ENCODE data around the gene POLR2I.

- TF ChIP-seq EZH2 (IDR thresholded peaks at IDR 0.05; ENCODE audit: borderline replicate concordance, insufficient read depth, low read depth, low read length, poor library complexity, severe bottlenecking): no peak
- TF ChIP-seq, protein P1, sequence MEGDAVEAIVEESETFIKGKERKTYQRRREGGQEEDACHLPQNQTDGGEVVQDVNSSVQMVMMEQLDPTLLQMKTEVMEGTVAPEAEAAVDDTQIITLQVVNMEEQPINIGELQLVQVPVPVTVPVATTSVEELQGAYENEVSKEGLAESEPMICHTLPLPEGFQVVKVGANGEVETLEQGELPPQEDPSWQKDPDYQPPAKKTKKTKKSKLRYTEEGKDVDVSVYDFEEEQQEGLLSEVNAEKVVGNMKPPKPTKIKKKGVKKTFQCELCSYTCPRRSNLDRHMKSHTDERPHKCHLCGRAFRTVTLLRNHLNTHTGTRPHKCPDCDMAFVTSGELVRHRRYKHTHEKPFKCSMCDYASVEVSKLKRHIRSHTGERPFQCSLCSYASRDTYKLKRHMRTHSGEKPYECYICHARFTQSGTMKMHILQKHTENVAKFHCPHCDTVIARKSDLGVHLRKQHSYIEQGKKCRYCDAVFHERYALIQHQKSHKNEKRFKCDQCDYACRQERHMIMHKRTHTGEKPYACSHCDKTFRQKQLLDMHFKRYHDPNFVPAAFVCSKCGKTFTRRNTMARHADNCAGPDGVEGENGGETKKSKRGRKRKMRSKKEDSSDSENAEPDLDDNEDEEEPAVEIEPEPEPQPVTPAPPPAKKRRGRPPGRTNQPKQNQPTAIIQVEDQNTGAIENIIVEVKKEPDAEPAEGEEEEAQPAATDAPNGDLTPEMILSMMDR (IDR thresholded peaks at IDR 0.05): no peak
Measured at GRCh38 chr19:36092566-36092965, 22.1 kb downstream of the POLR2I start.
